HG03175 (cell line): ENCODE data around the gene DCDC1.

Source experiments
- ATAC-seq: cut with Tn5 transposase; IDR thresholded peaks from one replicate; pipeline ENCODE4 v1.9.1; 2021; ENCODE audit warnings: mild to moderate bottlenecking, moderate library complexity; ENCODE audit not compliant: unreplicated experiment

Gene DCDC1, protein sequence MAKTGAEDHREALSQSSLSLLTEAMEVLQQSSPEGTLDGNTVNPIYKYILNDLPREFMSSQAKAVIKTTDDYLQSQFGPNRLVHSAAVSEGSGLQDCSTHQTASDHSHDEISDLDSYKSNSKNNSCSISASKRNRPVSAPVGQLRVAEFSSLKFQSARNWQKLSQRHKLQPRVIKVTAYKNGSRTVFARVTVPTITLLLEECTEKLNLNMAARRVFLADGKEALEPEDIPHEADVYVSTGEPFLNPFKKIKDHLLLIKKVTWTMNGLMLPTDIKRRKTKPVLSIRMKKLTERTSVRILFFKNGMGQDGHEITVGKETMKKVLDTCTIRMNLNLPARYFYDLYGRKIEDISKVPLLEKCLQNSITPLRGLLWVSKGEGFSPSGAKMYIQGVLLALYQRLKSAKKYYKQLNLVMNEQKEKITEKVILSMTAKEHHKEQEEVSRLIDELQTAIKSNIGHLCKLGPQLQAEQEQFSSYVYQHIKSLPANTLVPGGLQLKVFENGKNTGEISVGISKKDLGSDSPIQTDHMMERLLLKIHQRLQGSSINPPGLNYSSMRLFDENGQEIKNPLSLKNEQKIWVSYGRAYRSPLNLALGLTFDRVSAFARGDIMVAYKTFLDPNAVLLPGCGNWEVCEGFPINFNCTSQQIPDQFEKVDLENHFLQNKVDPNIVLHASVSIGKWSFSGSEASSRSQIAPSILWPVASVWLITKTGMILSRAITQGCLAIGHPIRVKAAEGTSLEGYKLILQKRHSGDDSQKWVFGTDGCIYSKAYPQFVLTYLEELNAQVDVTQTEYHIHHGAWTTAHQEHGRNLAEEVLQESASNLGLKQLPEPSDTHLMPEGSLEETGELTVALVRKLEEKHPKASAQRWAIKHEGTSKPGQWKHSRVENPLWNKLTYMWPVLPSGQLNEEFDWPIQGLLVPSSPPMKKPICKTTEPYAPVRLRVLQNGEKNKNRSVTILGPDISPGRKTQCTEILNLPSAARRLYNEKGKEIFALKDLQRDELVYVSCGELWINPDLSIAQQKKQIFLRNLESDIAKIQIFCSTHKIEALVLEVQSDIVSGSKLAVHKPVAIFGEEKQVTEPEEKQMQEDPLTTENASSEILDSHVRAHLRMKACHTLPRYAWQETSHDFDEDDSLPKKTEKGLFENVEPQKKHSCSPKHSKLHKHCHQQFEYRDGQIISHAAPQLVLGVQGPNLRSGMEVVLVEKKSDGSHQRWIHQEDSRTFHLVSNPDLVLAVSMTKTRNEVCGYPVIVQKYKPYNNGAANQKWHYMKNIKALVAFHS (N-terminal part only)

DNA sequence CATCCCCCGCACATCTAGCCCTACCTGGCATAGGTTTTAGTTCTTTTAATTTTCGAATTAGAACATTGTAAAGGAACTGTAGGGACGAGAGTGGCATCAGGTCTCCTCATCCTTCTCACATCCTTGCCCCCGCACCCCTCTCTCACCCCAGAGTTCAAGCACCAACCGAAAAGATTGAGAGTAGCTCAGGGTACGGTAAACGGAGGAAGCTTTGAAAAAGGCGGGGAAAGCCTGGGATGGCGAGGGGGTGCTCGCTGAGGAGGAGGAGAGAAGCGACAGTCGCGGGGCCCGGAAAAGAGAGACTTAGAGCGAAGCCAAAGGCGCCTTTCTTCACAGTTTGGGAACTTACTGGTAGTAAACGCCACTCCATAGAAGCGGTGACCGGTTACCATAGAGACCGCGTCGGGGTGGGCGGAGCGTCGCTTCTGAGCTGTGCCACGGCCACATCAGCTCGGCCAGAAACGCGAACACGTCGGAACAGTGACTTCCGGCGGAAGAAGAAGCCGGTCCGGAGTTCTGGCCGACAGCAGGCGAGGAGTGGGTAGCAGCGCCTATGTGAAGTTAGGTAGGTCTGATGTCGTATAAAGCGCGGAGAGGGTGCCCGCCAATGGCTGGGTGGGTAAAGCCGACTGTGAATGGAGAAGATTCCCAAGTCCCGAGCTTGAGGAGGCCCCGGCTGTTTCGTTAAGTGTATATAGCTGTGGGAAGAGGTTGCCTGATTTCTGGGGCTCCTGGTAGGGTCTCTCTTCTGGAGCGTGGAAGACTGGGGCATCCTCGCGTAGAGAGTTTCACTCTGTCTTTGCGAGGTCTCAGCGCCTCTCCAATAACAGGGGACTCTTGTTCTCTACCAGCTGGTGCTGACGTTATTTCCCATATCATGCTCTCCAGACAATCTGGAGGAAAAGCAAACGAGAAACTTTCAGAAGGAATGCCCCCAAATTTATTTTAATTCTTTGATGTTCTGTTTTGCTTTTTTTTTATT lies at the start of gene DCDC1, which contains the start of gene DNAJC24:
TSS of gene DCDC1 (minus strand) at position 392 of the 982 bp plus-strand sequence. CDS start 41,459 bp downstream, outside the sequence.
TSS of gene DNAJC24 (plus strand) at position 513 of the 982 bp plus-strand sequence. CDS start 889 bp downstream, outside the sequence.
- ATAC-seq, result peak; percentile 98

DNA sequence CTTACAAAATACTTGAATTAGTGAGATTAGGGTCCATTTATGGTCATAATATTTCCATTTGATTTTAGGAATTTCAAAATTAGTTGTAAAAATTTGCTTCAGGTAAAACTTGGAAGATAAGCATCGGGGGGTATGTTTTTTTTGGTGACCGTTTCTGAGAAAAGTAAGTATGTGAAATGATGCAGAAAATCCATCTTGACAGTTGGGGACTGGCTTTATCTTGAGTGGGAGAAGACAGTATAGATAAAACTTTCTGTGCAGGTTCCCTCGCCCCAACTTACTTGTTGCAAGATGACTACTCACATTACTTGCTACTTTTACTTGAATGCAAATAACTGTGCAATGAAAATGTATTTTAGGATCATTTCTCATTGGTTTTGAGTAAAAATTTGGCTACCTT lies 49.6 kb upstream of the DCDC1 start:
- no peak for ATAC-seq

DNA sequence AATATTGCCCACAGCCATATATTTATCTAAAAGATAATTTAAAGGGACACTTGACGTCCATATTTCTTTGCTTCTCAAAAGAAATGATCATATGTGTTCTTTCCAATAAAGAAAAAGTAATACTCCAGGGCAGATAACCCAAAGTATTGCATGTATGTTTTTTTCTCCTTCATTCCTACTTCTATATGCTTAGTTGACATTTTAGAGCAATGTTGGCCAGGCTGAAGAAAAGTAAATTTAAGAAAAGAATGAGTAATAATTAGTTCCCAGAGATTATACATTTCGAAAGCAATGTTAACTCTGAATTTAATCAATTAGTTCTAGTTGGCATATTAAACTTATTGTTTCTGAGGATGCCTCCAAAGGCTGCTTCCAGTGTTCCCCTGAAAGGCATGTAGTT lies 48.3 kb upstream of the DCDC1 start:
- no peak for ATAC-seq

DNA sequence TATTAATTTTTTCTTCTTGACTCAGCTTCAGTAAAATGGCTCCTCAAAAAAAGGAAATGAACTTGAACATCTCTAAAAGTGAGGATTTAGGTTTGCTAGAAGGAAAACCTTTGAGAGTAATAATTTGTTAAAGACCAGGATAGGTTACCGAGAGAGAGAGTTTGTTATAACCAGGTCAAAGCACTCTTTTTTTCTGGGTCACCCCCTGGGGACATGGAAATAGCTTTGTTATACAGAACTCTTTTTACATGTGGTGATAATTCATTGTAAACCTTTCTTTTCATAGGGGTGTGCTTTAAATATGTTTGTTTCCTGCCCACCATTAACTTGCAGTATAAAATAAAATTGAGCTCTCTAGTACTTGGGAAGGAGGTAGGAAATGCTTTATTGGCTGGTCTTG lies 47.8 kb upstream of the DCDC1 start:
- no peak for ATAC-seq

DNA sequence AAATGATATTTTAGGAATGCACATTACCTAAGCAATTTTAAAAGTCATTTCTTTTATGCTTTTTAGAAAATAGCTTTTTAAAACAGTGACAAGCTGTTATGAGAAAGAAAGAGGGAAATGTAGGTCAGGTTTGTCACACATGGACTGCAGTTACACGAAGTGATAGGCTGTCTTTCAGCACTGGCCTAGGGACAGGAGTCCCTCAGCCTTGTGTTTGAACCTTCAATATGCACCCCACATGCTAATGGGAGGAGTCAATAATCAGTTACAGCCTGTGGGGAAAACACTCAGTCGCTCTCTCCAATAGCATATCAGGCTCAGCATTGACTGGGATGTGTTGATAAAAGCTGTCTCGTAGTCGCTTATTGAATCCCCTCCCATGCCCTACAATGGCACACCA lies 45.9 kb upstream of the DCDC1 start:
- ATAC-seq, result no peak

DNA sequence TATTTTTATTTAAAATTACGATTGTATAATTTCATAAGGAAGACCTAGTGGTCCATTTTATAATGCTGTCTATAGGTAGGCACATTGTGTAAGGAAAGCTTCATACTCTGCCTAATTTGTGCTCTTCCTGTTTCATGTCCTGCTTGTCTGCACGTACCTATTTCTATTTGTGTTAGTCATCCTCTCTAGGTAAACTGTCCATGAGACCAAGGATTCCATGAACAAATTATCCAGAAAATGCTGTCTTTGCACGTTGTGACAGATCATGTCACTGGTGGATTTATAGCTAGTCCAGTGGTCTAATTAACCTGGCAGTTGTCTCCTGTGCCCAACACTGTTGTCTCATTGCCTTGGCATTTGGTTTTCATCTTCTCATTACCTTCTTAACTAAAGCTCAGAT lies 44.8 kb upstream of the DCDC1 start:
- ATAC-seq, result no peak

DNA sequence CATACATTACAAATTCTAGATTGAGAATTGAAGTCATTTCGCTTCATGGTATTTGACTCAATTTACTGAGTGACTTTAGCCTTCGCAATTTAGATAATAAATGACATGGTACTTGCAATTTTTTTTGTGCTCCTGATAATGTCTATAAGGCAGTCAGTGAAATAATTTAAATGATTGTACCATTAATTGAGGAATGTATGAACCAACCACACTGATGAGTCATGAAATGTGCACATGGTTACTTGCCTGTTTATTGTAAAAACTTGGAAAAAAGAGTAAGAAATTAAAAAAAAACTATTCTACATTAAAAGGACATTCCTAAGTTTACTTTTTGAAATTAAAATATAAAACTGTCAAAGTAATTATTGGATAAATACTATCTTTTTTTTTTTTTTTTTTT lies 43.4 kb upstream of the DCDC1 start:
- ATAC-seq, result no peak

DNA sequence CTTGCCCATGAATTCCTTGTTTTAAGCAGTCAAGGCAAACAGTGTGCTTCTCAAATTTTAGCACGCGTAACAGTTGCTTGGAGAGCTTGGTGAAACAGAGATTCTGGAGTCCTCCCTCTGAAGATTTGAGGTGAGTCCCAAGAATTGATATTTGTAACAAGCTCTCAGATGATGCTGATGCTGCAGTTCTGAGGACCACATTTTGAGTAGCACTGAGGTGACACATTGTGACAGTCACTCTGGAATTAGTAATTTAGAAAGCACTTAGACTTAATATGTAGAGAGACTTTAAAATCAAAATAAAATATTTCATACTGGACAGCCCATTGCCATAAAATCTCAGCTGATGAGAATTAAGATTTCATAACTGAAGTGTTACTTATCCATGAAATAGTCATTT lies 38.7 kb upstream of the DCDC1 start:
- ATAC-seq, result no peak

DNA sequence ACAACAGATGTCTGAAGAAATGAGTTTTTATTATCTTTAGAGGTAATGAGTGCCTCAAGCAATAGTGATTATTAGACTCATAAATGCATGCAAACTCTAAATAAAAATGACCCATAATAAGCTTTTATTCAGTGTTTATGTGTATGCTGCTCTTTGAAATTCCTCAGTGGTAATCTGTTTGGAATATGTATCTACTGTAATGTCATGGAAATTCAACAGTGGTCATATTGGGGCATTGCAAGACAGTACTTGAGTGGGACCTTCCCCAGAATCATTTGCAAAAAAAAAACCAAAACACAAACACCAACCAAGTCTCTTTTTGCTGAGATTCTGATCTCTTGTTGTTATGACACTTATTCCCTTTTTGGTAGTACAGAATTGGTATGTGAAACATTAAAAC lies 35.1 kb upstream of the DCDC1 start:
- ATAC-seq, result no peak

DNA sequence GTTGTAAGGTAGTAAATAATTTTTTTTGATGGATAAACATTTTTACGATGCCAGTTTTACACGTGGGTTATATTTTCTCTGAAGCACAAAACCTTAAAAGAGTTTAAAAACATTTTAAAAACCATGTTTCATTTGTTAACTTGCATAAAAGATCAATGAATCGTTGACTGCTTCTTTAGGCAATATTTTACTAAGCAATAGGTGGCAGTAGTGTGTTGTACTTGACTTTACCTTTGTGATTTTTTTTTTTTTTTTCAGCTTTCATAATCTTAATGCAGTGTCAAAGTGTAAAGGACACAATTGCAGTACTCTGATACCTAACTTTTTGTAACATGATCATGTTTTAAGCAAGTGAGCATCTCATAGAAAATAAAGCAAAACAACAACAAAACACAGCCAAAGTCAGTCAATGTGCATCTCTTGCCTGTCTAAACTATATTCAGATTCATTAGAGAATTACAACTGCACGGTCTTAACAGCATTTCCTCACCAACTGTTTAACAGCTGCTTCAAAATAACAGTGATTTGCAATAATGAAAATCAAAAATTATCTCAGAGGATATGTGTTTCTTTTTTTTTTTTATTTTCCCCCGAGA lies 27.8 kb upstream of the DCDC1 start:
- peak; percentile 51 for ATAC-seq

DNA sequence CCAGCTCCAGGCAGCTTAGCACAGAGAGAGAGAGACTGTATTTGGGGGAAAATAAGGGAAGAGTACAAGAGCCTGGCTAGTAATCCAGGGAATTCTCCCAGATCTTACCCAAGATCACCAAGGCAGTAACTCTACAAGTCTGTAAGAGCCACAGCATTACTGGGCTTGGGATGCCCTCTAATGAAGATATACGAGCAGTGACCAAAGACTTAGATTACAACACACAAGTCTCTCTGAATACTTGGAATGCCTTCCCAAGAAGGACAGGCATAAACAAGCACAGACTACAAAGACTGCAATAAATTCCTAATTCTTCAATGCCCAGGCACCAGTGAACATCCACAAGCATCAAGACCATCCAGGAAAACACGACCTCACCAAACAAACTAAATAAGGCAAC lies 17.8 kb upstream of the DCDC1 start:
- no peak for ATAC-seq

DNA sequence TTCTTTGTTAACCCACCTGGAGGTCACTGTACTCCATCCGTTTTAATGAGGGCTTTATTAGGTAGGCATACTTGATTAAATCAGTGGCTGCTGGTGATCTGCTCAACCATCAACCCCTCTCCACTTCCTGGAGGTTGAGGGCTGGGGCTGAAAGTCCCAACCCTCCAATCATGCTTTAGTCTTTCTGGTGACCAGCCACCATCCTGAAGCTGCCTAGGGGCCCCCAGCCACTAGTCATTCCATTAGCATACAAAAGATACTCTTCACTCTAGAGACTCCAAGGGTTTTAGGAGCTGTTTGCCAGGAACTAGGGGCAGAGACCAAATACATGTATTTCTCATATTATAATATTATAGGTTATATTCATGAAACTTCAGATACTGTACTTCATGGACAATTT lies 13.6 kb upstream of the DCDC1 start:
- no peak for ATAC-seq

DNA sequence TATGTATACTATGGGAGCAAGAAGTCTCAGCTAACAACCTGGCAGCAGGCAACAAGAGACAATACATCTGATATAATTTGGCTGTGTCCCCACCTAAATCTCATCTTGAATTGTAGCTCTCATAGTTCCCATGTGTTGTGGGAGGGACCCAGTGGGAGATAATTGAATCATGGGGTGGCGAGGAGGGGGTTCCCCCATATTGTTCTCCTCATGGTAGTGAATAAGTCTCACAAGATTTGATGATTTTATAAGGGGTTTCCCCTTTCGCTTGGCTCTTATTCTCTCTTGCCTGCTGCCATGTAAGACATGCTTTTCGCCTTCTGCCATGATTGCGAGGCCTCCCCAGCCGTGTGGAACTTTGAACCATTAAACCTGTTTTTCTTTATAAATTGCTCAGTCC lies 6.3 kb upstream of the DCDC1 start:
- no peak for ATAC-seq

DNA sequence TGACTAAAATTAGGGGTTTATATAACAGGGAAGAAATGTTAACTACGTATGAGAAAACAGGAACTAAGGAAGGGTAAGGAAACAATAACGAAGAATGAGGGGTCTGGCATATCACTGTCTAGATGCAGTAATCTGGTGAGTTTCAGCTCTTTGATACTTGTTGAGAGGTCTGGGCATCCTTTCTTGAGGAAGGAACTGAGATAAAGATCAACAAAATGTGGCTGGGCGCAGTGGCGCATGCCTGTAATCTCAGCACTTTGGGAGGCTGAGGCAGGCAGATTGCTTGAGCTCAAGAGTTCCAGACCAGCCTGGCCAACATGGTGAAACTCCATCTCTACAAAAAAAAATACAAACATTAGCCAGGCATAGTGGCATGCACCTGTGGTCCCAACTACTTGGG lies 2.7 kb downstream of the DCDC1 start:
- ATAC-seq, result no peak

DNA sequence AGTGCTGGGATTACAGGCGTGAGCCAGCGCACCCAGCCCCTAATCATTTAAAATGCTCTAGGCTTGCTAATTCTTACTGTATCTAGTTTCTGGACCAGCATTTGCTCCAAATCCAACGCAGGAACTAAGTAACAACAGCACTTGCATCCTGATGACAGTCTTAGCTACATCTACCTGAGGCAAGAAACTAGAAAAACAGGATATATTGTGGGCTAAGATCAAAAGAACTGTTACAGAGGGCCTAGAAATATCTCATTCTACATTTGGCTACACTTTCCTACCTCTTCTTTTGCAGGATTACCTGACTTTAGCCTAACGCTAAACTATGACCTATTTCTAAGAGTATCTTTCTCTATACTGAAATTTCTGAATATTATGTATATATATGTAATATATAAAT lies 7.8 kb downstream of the DCDC1 start:
- ATAC-seq, result no peak

DNA sequence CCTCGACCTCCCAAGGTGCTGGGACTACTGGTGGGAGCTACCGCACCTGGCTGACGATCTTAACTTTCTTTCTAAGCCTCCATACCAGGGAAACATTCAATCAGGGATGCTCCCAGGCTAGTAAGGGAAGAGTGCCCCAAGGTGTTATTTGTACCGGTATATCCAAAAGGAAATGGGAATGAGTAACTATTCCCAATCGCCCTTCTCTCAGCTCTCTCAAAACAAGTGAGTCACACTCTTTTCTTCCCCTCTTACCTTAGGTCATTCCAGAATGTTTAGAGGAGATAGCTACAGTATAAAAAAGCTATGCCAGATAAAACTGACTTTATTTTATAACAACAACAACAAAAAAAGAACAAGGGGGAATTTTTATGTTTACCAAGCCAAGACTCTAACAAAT lies 13.7 kb downstream of the DCDC1 start:
- ATAC-seq, result no peak

DNA sequence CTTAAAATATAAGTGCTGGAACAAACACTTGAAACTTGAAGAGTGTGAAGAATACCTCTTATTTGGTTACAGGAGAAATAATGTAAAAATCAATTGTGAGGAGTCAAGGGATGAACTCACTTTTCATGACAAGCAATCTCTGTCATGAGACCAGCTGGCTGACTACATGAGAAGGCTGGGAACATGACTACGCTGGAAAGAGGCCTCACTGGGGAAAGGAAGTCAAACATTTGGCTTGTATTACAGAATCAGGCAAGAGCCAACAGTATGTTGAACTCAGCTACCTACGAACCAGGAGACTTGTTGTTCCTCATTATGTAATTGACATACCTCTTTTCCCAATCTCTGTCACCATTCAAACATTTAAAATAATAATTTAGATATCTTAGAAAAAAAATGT lies 14.4 kb downstream of the DCDC1 start:
- ATAC-seq, result no peak

DNA sequence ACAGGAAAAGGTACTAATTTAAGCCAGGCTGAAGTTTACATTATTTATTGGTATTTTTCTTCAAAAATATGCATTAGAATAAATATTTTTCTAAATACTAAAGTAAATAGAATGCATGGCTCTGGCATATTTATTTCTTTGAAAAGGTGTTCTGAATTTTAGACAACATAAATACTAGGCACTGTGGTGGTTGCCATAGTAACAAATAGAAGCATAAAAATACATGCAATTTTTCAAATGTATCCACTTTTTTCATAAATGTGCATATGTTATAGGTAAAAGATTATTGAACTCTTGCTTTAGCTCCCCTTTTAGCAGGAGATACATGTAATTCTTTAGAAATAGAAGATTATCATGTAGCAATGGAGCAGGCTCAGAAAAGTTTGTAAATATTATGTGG lies 18.4 kb downstream of the DCDC1 start:
- ATAC-seq, result no peak

DNA sequence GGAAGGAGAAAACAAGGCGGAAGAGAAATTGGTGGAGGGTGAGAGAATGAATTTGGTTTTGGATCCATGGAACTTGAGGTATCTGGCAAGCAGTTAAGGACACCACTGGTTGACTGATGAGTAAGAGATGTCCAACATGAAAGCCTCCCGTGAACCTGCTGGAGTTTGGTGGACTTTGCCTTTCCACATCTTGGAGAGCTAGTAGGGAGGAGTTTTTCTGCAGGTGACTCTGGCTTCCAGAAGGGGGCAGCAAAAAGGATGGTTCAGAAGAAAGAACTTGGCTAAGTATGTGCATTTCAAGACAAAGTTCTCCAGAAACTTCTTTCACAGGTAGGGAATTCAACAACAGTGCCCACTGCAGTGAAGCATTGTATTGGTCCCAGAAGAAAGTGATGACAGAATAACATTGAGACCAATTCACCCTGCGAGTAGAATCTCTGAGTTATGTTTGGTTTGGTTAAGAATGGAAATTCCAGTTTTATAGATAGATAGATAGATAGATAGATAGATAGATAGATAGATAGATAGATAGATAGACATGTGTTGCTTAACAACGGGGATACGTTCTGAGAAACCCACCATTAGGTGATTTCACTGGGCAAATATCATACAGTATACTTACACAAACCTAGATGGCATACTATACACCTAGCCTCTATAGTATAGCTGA lies 28.5 kb downstream of the DCDC1 start:
- no peak for ATAC-seq
